GM12878 (cell line): Measurements from ENCODE around the gene NT5DC3. TPM values are rescaled to one million over a fixed set of nuclear protein-coding genes. Genes with fewer than 3 reads are reported as not detected.

Experiments used
- ATAC-seq: fragments of 200-7000 bp; cut with Tn5 transposase; 3 replicates; pipeline ENCODE4 v1.9.1; 2020; ENCODE audit warnings: mild to moderate bottlenecking, moderate library complexity
- BruUV-seq: library from RNA; stranded (reverse); fragments of 400-500 nt; replicated peaks from 2 replicates; lab custom pipeline; 2021; lab: Mats Ljungman, UMichigan
- CTCF ChIA-PET: fragments of 300-600 bp; sonication (Branson Sonifier 250); formaldehyde crosslinking; extraction: SDS; loops from one replicate; lab custom pipeline; 2021; ENCODE audit warnings: inconsistent platforms; lab: Yijun Ruan, JAX
- POLR2A ChIA-PET: fragments of 350-600 bp; formaldehyde crosslinking; extraction: SDS; loops from one replicate; lab custom pipeline; 2021; ENCODE audit warnings: inconsistent platforms; lab: Charles Lee
- RAD21 ChIA-PET: fragments of 300-600 bp; sonication (Branson Sonifier 250); formaldehyde crosslinking; loops from one replicate; lab custom pipeline; 2023; ENCODE audit warnings: antibody characterized with exemption; ENCODE audit not compliant: unreplicated experiment; lab: Charles Lee
- SMC1A ChIA-PET: fragments of 300-600 bp; sonication (Branson Sonifier 250); formaldehyde crosslinking; loops from one replicate; lab custom pipeline; 2023; ENCODE audit not compliant: unreplicated experiment, uncharacterized antibody; lab: Charles Lee
- DNase-seq: peaks from one replicate; pipeline ENCODE4 v3.0.0-alpha.2; 2011; ENCODE audit warnings: low read depth, low spot score
- FAIRE-seq: peaks from 3 replicates; lab custom pipeline; 2011; peaks lifted over from hg19 to GRCh38; lab: Jason Lieb, UNC
- H2AFZ ChIP-seq: 2 replicates; pipeline ENCODE4 v1.6.0; 2011; ENCODE audit warnings: low read depth, low read length, control low read depth; ENCODE audit not compliant: control insufficient read depth
- H3K27ac ChIP-seq: 2 replicates; pipeline ENCODE4 v1.5.1; 2011; ENCODE audit warnings: control low read depth; ENCODE audit not compliant: control insufficient read depth, insufficient read depth
- H3K27me3 ChIP-seq, 2 experiments: replicated peaks in 1 of 2; 2 replicates each; pipeline versions ENCODE4 v1.6.0 to v1.6.1; 2011; ENCODE audit warnings: low read length in 1 of 2; ENCODE audit not compliant: control insufficient read depth in 2 of 2, insufficient read depth in 2 of 2
- H3K36me3 ChIP-seq, 2 experiments: 2 replicates each; pipeline ENCODE4 v1.5.1; 2011; ENCODE audit warnings: low read length in 1 of 2; ENCODE audit not compliant: control insufficient read depth in 2 of 2, insufficient read depth in 2 of 2
- H3K4me1 ChIP-seq: 2 replicates; pipeline ENCODE4 v1.6.1; 2011; ENCODE audit warnings: mild to moderate bottlenecking, low read length, moderate library complexity, mixed read lengths; ENCODE audit not compliant: control insufficient read depth, insufficient read depth
- H3K4me2 ChIP-seq: 2 replicates; pipeline ENCODE4 v1.6.0; 2011; ENCODE audit warnings: control low read depth; ENCODE audit not compliant: control insufficient read depth, insufficient read depth
- H3K4me3 ChIP-seq: fragments of 200-600 bp; sonication (generic); 2 replicates; pipeline ENCODE4 v1.5.1; 2016
- H3K79me2 ChIP-seq: 2 replicates; pipeline ENCODE4 v1.6.0; 2011; ENCODE audit warnings: low read length; ENCODE audit not compliant: control insufficient read depth, insufficient read depth
- H3K9ac ChIP-seq: 2 replicates; pipeline ENCODE4 v1.8.0; 2011; ENCODE audit warnings: low read length, control low read depth, mixed read lengths; ENCODE audit not compliant: control insufficient read depth, insufficient read depth
- H3K9me3 ChIP-seq: replicated peaks from 3 replicates; pipeline ENCODE4 v1.5.1; 2011; ENCODE audit warnings: mild to moderate bottlenecking, low read length; ENCODE audit not compliant: control insufficient read depth, insufficient read depth
- H4K20me1 ChIP-seq: 2 replicates; pipeline ENCODE4 v1.6.0; 2011; ENCODE audit not compliant: control insufficient read depth, insufficient read depth
- LARP7 ChIP-seq: fragments of 450-650 bp; IDR thresholded peaks from 2 replicates; pipeline ENCODE4 v1.6.1; 2017; ENCODE audit warnings: mild to moderate bottlenecking
- MXI1 ChIP-seq: fragments of 150-350 bp; IDR thresholded peaks from 2 replicates; pipeline ENCODE4 v1.6.1; 2011; ENCODE audit warnings: low read depth, mild to moderate bottlenecking, inconsistent platforms, low read length, improper control_type of control experiment
- POU2F2 ChIP-seq: IDR thresholded peaks from 3 replicates; pipeline ENCODE4 v1.6.1; 2011; ENCODE audit warnings: low read depth, mild to moderate bottlenecking, low read length, borderline replicate concordance
- RELA ChIP-seq: fragments of 450-650 bp; IDR thresholded peaks from 2 replicates; pipeline ENCODE4 v1.8.0; 2014; ENCODE audit warnings: borderline replicate concordance; ENCODE audit not compliant: partially characterized antibody
- SMC3 ChIP-seq: IDR thresholded peaks from 2 replicates; pipeline ENCODE4 v1.6.1; 2011; ENCODE audit warnings: low read length, improper control_type of control experiment, borderline replicate concordance
- SP1 ChIP-seq: IDR thresholded peaks from one replicate; pipeline ENCODE4 v1.6.1; 2011; ENCODE audit warnings: low read depth, low read length
- TARDBP ChIP-seq: IDR thresholded peaks from 2 replicates; pipeline ENCODE4 v1.6.1; 2016; ENCODE audit warnings: borderline replicate concordance
- ZBED1 ChIP-seq: IDR thresholded peaks from 2 replicates; pipeline ENCODE4 v1.6.1; 2016; ENCODE audit warnings: borderline replicate concordance
- ZZZ3 ChIP-seq: IDR thresholded peaks from 2 replicates; pipeline ENCODE4 v1.6.1; 2011; ENCODE audit warnings: low read depth; ENCODE audit not compliant: control insufficient read depth, insufficient read length
- WGBS: methylation state at CpG from one replicate; pipeline ENCODE4 v1.1.6; 2016; ENCODE audit warnings: low lambda C conversion rate; ENCODE audit not compliant: insufficient replicate concordance, insufficient coverage; ENCODE audit errors: missing lambda C conversion rate; 5-methylcytosine and 5-hydroxymethylcytosine counted together
- in situ Hi-C: fragments of 300-500 bp; cut with MboI; formaldehyde crosslinking; loops from 9 replicates; pipeline ENCODE4 v1.14.3; 2018; ENCODE audit warnings: mixed read lengths
- intact Hi-C: fragments of 100-400 bp; cut with micrococcal nuclease; formaldehyde crosslinking; loops from one replicate; pipeline ENCODE4 v1.14.2; 2022; ENCODE audit not compliant: unreplicated experiment
- polyA plus RNA-seq, 11 experiments: library from polyadenylated mRNA; depleted of rRNA in 4 of 11; unstranded in 6 of 11; stranded (reverse) in 5 of 11; fragments of >200 nt; fragmentation: Nextera tagmentation in 4 of 11; fragmentation: Illumina TruSeq in 1 of 11; extraction: Ambion mirVana in 4 of 11; extraction: Trizol in 1 of 11; gene quantifications; 1 replicate in 1 of 11; 2 replicates in 10 of 11; pipeline versions ENCODE4 v1.2.1 to v1.2.3, GENCODE V29; 2011 to 2016; ENCODE audit warnings: inconsistent platforms in 2 of 11, missing spikeins in 2 of 11, low read depth in 1 of 11
- total RNA-seq, 4 experiments: library from RNA; depleted of rRNA in 3 of 4; stranded (reverse); fragments of >200 nt in 3 of 4; fragmentation: Illumina TruSeq in 1 of 4; extraction: Trizol in 1 of 4; gene quantifications; 2 replicates each; pipeline versions ENCODE4 v1.2.1 to v1.2.3, GENCODE V29; 2013 to 2021
- TF ChIP-seq, protein P1 (sequence below): IDR thresholded peaks from 2 replicates; pipeline ENCODE4 v1.6.1; 2011; ENCODE audit warnings: borderline replicate concordance, low read depth, mild to moderate bottlenecking, moderate library complexity, mixed read lengths, low read length; ENCODE audit not compliant: insufficient read depth; ENCODE audit errors: extremely low read length

NT5DC3 gene
- total and polyA plus RNA-seq, 10 of the 15 experiments (the other 5 are each of a cell fraction or from before 2014, with no cell fraction given) = 2.0 to 12.4 (median 5.9) TPM

DNA sequence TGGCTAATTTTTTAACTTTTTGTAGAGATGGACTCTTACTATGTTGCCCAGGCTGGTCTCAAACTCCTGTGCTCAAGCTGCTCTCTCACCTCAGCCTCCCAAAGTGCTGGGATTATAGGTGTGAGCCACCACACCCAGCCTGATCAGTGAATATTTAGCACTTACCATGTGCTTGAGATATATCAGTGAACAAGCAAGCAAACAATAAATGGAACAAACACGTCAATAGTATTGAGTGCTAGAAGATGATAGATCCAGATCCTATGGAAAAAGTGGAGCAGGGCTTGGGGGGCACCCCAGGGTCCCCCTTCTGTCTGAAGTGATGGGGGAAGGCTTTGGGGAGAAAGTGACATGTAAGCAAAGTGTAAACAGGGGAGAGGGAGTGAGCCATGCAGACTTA is 83.8 kb downstream of the NT5DC3 start:
- SMC1A ChIA-PET = no interaction called here
- no peaks in the 10 kb centered on the region for H3K79me2 ChIP-seq
- WGBS = 48% methylated on average over 1 of the region's 1 CpG

DNA sequence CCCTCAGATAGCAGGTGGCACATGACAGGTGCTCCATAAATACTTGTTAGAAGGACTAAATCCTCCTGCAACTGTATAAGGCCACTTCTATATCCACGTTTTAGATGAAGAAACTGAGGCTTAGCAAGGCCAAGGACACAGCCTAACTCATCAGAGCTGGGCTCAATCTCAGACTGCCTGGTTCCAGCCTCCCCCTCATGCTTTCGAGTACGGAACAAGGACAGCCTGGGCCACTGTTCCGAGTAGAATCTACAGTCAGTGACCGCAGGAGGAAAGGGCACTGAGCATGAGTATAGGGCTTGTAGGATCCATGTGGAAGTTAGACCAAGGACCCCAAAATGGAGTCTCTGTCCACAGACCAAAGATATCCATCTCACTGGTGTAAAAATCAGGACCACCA is 84.6 kb downstream of the NT5DC3 start:
- Histone ChIP-seq H3K27me3 (no peaks in the 10 kb centered on the region), H3K4me2 (no peak overlapping the region), H3K9me3 (no peaks in the 10 kb centered on the region), H3K79me2 (no peaks in the 10 kb centered on the region), H3K4me1 (no peaks in the 10 kb centered on the region), H3K36me3 (no peaks in the 10 kb centered on the region), H3K9ac (no peak overlapping the region), H4K20me1 (no peaks in the 10 kb centered on the region), H3K27ac (no peak overlapping the region), H3K4me3 (no peak overlapping the region), H2AFZ (no peak overlapping the region)
- RAD21 ChIA-PET = no interaction called here
- ATAC-seq = no peak
- no peak for TF ChIP-seq MXI1
- TF ChIP-seq RELA = no peak
- no peak for TF ChIP-seq LARP7
- no TSS peak for BruUV-seq
- SMC1A ChIA-PET = no interaction called here
- in situ Hi-C loops = no loop called here
- CTCF ChIA-PET = no interaction called here
- DNase-seq = no peak
- POLR2A ChIA-PET = no interaction called here
- no peak for FAIRE-seq
- 72% methylated on average over 5 of the region's 5 CpGs for WGBS
- intact Hi-C loops = no loop called here

More for the DNA sequence above, 83.8 kb downstream of the NT5DC3 start:
- Histone ChIP-seq H2AFZ (no peak overlapping the region), H3K4me3 (no peak overlapping the region), H3K27me3 (no peaks in the 10 kb centered on the region), H3K27ac (no peak overlapping the region), H3K4me1 (no peaks in the 10 kb centered on the region), H3K9ac (no peak overlapping the region), H3K9me3 (no peaks in the 10 kb centered on the region), H3K4me2 (no peak overlapping the region), H4K20me1 (no peaks in the 10 kb centered on the region), H3K36me3 (no peaks in the 10 kb centered on the region)
- CTCF ChIA-PET = no interaction called here
- intact Hi-C loops = no loop called here
- in situ Hi-C loops = no loop called here
- FAIRE-seq = no peak
- ATAC-seq = no peak
- no TSS peak for BruUV-seq
- TF ChIP-seq ZZZ3 (no peak), SMC3 (no peak), POU2F2 (no peak), TARDBP (no peak), SP1 (no peak), ZBED1 (no peak)
- TF ChIP-seq, protein P1, sequence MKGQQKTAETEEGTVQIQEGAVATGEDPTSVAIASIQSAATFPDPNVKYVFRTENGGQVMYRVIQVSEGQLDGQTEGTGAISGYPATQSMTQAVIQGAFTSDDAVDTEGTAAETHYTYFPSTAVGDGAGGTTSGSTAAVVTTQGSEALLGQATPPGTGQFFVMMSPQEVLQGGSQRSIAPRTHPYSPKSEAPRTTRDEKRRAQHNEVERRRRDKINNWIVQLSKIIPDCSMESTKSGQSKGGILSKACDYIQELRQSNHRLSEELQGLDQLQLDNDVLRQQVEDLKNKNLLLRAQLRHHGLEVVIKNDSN = no peak
- POLR2A ChIA-PET = interaction anchor here (0.6 kb wide), 1 partner anchor 258 kb away, joined by 3 read pairs; no protein-coding TSS in a partner anchor
- RAD21 ChIA-PET = no interaction called here
- no peak for DNase-seq
